Measurements from ENCODE around the gene RNF115. TPM values are rescaled to one million over a fixed set of nuclear protein-coding genes. Genes with fewer than 3 reads are reported as not detected.

The RNF115 gene
- total and polyA plus RNA-seq, 11 donors, result 20.5 to 76.5 (median 51.2) TPM

DNA sequence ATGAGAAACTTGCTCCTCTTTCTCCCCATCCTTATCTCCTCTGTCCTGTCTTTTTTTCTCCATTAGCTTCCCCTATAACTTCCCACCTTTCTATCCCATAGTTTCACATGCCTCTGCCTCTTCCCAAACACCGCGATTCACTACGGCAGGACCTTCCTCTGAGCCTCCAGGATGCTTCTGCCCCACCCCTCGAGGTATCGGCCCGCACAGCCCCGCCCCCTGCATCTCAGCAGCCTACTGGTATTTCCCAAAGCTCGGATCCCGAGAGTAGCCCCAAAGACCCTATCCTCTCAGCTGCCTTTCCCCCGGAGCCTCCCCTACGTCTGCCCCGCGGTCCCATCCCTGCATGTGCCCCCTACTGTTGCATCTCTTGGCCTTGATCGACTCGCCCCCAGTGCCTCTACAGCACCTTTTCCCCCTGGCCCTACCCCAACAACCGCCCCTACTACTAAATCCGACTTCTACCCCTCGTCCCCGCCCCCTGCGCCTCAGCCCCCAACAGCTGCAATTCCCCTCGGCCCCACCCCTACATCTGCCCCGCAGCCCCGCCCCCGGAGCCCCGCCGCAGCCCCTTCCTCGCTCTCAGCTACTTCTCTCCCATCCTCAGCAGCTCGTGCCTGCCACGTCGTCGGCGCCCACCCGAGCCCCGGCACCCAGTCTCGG lies 34.5 kb upstream of the RNF115 start:
- no peak for TF ChIP-seq POLR2A (IDR thresholded peaks at IDR 0.05)
- TF ChIP-seq, protein P1, sequence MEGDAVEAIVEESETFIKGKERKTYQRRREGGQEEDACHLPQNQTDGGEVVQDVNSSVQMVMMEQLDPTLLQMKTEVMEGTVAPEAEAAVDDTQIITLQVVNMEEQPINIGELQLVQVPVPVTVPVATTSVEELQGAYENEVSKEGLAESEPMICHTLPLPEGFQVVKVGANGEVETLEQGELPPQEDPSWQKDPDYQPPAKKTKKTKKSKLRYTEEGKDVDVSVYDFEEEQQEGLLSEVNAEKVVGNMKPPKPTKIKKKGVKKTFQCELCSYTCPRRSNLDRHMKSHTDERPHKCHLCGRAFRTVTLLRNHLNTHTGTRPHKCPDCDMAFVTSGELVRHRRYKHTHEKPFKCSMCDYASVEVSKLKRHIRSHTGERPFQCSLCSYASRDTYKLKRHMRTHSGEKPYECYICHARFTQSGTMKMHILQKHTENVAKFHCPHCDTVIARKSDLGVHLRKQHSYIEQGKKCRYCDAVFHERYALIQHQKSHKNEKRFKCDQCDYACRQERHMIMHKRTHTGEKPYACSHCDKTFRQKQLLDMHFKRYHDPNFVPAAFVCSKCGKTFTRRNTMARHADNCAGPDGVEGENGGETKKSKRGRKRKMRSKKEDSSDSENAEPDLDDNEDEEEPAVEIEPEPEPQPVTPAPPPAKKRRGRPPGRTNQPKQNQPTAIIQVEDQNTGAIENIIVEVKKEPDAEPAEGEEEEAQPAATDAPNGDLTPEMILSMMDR (IDR thresholded peaks at IDR 0.05), result peak in 1 of 12 donors; percentile 4
- Histone ChIP-seq H3K4me1 (peaks cover 0 to 22% (median 13%) of the 10 kb centered on the region in 12 donors), H3K9me3 (no peaks in the 10 kb centered on the region), H3K4me3 (peak overlapping the region; percentile 55 to 97 (median 90)), H3K27ac (peak overlapping the region; percentile 89 to 95 (median 92)), H3K27me3 (no peaks in the 10 kb centered on the region), H3K36me3 (peaks cover 0 to 37% (median 34%) of the 10 kb centered on the region in 9 donors)
- peak in 4 of 5 donors; percentile 54 to 66 (median 58) for DNase-seq
- peak; percentile 2 to 37 (median 19) for ATAC-seq
- intact Hi-C loops (cut with DNase I), result loop anchor here in 5 of 10 donors (2.0 to 10.0 kb wide), 7 partner anchors 49 to 119 kb away; partner anchors contain the start of genes LIX1L (in 4 of the 5), ANKRD34A (in 1 of the 5), ITGA10 (in 1 of the 5) and POLR3GL (in 1 of the 5)
- 1 to 2% (median 1%) methylated on average over 27 to 35 of the region's 35 CpGs for WGBS, 4 donors

DNA sequence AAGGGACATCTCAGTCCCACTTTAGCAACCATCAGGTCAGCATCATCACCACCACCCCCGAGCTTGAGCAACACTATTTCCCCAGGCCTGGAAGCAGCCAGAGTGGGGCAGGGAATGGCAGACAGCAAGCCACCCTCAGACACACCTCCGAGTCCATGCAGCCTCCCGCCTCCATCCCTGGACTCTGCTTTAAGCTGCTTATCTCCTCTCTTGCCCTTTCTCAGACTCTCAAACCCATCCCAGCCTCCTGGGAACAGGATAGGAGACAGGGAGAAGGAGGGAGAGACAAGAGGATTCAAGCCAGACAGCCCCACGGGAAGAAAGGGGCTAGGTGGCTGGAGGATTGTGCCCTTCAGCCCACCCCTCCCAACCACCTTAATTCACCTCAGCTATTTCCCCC lies 33.3 kb upstream of the RNF115 start:
- intact Hi-C loops (cut with DNase I), result loop anchor here in 5 of 10 donors (5.0 to 10.0 kb wide), 6 partner anchors 50 to 120 kb away; partner anchors contain the start of genes LIX1L (in 3 of the 5), ANKRD34A (in 1 of the 5), ITGA10 (in 1 of the 5) and POLR3GL (in 1 of the 5)
- Histone ChIP-seq H3K36me3 (peaks cover 0 to 49% (median 46%) of the 10 kb centered on the region in 9 donors), H3K4me1 (peaks cover 0 to 22% (median 13%) of the 10 kb centered on the region in 12 donors), H3K4me3 (peak overlapping the region in 1 of 12 donors; percentile 72), H3K27me3 (no peaks in the 10 kb centered on the region), H3K9me3 (no peaks in the 10 kb centered on the region), H3K27ac (no peak overlapping the region)
- WGBS, 4 donors, result 61 to 80% (median 73%) methylated on average over 4 of the region's 4 CpGs
- no peak for TF ChIP-seq POLR2A (IDR thresholded peaks at IDR 0.05)
- TF ChIP-seq, protein P1 (IDR thresholded peaks at IDR 0.05), result no peak
- no peak for DNase-seq
- ATAC-seq, result no peak

DNA sequence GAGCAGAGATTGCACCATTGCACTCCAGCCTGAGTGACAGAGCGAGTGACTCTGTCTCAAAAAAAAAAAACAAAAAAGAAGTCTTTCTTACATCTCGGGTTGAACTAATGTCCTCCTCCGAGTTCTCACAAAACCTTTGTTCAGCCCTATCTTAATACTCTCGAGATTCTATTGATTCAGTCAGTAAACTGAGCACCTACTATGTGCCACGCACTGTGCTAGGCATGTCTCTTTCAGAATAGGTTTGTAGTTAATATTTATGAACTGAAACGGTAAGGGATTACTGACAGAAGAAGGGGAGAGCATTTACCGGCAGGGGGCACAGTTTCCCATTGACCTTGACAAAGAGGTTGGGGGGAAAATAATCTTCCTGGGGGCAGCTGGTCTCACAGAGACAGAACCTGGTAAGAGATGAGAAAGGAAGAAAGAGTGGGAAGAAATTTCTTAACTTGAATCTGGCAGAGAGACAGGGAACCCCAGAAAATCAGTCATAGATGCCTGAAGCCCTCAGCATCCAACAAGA lies 31.6 kb upstream of the RNF115 start:
- Histone ChIP-seq H3K27me3 (no peaks in the 10 kb centered on the region), H3K4me1 (peaks cover 0 to 22% (median 13%) of the 10 kb centered on the region in 12 donors), H3K4me3 (no peak overlapping the region), H3K27ac (no peak overlapping the region), H3K9me3 (no peaks in the 10 kb centered on the region), H3K36me3 (peaks cover 0 to 66% (median 63%) of the 10 kb centered on the region in 9 donors)
- WGBS, 4 donors, result 83 to 91% (median 89%) methylated on average over 7 of the region's 7 CpGs
- ATAC-seq, result no peak
- TF ChIP-seq, protein P1 (IDR thresholded peaks at IDR 0.05), result peak in 3 of 12 donors; percentile 7 to 19 (median 11)
- no peak for TF ChIP-seq POLR2A (IDR thresholded peaks at IDR 0.05)
- intact Hi-C loops (cut with DNase I), result loop anchor here in 5 of 10 donors (5.0 to 10.0 kb wide), 6 partner anchors 52 to 122 kb away; partner anchors contain the start of genes LIX1L (in 3 of the 5), ANKRD34A (in 1 of the 5), ITGA10 (in 1 of the 5) and POLR3GL (in 1 of the 5)
- DNase-seq, result no peak
